ENCODE results near the gene SEC22C. TPM values are rescaled to one million over a fixed set of nuclear protein-coding genes. Genes with fewer than 3 reads are reported as not detected.
A peak's percentile ranks its signal among the peaks of the same experiment; 100 is the strongest.

Gene SEC22C, protein sequence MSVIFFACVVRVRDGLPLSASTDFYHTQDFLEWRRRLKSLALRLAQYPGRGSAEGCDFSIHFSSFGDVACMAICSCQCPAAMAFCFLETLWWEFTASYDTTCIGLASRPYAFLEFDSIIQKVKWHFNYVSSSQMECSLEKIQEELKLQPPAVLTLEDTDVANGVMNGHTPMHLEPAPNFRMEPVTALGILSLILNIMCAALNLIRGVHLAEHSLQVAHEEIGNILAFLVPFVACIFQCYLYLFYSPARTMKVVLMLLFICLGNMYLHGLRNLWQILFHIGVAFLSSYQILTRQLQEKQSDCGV
- total RNA-seq = 36.1 and 40.1 TPM in 2 replicates

- peak within 1 kb of the TSS; percentile 93 for H3K4me3 Mint-ChIP-seq (ENCODE audit: low read depth)
- no peaks in the 10 kb centered on the region for H3K9me3 Mint-ChIP-seq
- no peaks in the 10 kb centered on the region for H3K27me3 Mint-ChIP-seq (ENCODE audit: low read depth)
- peaks cover 35% of the 10 kb centered on the region for H3K36me3 Mint-ChIP-seq (ENCODE audit: low read depth)
- peak; percentile 93 for DNase-seq (ENCODE audit: low spot score)
- intact Hi-C loops (cut with micrococcal nuclease) = loop anchor here (1.0 to 2.0 kb wide), 5 partner anchors 8 to 191 kb away; partner anchors contain the start of genes CCDC13, NKTR and SS18L2
- peaks cover 47% of the 10 kb centered on the region for H3K4me1 Mint-ChIP-seq (ENCODE audit: low read depth)
- H3K27ac Mint-ChIP-seq = peak within 1 kb of the TSS; percentile 90
Observed at GRCh38 chr3:42581709-42582473, at the start of gene SEC22C. TSS of gene SEC22C (minus strand) at chr3:42581967. CDS start at chr3:42569046, 12,921 bp downstream.

DNA sequence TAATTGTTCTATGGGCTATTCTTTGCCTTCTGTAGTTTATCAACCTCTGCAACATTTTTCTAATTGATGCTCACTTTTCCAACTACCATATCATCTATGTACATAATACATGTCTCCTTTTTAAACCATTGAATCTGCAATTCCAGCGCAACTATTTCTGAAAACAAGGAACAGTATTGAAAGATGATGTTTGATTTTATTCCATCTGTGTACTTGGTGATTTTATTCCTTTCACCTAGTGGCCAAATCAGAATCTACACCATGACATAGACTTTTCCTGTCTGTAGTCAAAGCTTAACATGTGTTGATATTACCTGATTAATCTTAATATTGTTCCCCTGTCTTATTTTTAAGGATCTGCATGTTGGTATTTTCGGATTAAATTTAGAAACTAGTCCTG is 31.7 kb upstream of the SEC22C start:
- no peak for DNase-seq (ENCODE audit: low spot score)
- no peaks in the 10 kb centered on the region for H3K9me3 Mint-ChIP-seq
- intact Hi-C loops (cut with micrococcal nuclease) = no loop called here
- no peaks in the 10 kb centered on the region for H3K27me3 Mint-ChIP-seq (ENCODE audit: low read depth)
- peaks cover 44% of the 10 kb centered on the region for H3K4me1 Mint-ChIP-seq (ENCODE audit: low read depth)
- no peak overlapping the region for H3K4me3 Mint-ChIP-seq (ENCODE audit: low read depth)
- H3K36me3 Mint-ChIP-seq (ENCODE audit: low read depth) = peaks cover 40% of the 10 kb centered on the region
- H3K27ac Mint-ChIP-seq = peak overlapping the region; percentile 0

DNA sequence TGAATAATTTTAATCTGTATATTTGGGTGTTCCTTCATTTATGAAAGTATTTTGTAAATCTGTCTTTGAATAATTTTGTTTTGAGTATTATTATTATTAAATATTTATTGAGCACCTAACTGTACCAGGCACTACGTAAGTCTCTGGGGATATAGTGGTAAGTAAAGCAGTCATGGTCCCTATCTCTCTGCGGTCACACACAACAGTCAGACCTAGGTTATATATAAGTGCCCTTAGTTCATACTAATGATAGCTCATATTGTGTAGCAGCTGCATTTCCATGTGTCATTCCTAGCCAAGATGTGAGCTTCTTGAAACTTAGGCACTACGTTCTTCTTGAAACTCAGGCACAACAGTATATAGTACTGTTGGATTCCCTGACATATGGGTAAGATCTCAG is 31.2 kb upstream of the SEC22C start:
- Mint-ChIP-seq H3K4me1 (ENCODE audit: low read depth) (peaks cover 44% of the 10 kb centered on the region), H3K36me3 (ENCODE audit: low read depth) (peaks cover 42% of the 10 kb centered on the region), H3K4me3 (ENCODE audit: low read depth) (no peak overlapping the region), H3K27ac (no peak overlapping the region), H3K27me3 (ENCODE audit: low read depth) (no peaks in the 10 kb centered on the region), H3K9me3 (no peaks in the 10 kb centered on the region)
- DNase-seq (ENCODE audit: low spot score) = no peak
- intact Hi-C loops (cut with micrococcal nuclease) = no loop called here

- intact Hi-C loops (cut with micrococcal nuclease) = no loop called here
- DNase-seq (ENCODE audit: low spot score) = no peak
- Mint-ChIP-seq H3K9me3 (no peaks in the 10 kb centered on the region), H3K4me1 (ENCODE audit: low read depth) (peaks cover 46% of the 10 kb centered on the region), H3K27ac (no peak overlapping the region), H3K27me3 (ENCODE audit: low read depth) (no peaks in the 10 kb centered on the region), H3K4me3 (ENCODE audit: low read depth) (no peak overlapping the region), H3K36me3 (ENCODE audit: low read depth) (peaks cover 45% of the 10 kb centered on the region)
Observed at GRCh38 chr3:42612217-42612616, 30.4 kb upstream of the SEC22C start.

GRCh38 chr3:42610976-42611375 is 29.2 kb upstream of the SEC22C start:
- Mint-ChIP-seq H3K27ac (no peak overlapping the region), H3K4me3 (ENCODE audit: low read depth) (no peak overlapping the region), H3K9me3 (no peaks in the 10 kb centered on the region), H3K36me3 (ENCODE audit: low read depth) (peaks cover 45% of the 10 kb centered on the region), H3K27me3 (ENCODE audit: low read depth) (no peaks in the 10 kb centered on the region), H3K4me1 (ENCODE audit: low read depth) (peaks cover 45% of the 10 kb centered on the region)
- intact Hi-C loops (cut with micrococcal nuclease) = no loop called here
- no peak for DNase-seq (ENCODE audit: low spot score)

- Mint-ChIP-seq H3K9me3 (peaks cover 6% of the 10 kb centered on the region), H3K27ac (no peak overlapping the region), H3K4me3 (ENCODE audit: low read depth) (no peak overlapping the region), H3K4me1 (ENCODE audit: low read depth) (peaks cover 52% of the 10 kb centered on the region), H3K27me3 (ENCODE audit: low read depth) (no peaks in the 10 kb centered on the region), H3K36me3 (ENCODE audit: low read depth) (peaks cover 64% of the 10 kb centered on the region)
- intact Hi-C loops (cut with micrococcal nuclease) = no loop called here
- no peak for DNase-seq (ENCODE audit: low spot score)
Observed at GRCh38 chr3:42608581-42608980, 26.8 kb upstream of the SEC22C start.

- peaks cover 68% of the 10 kb centered on the region for H3K36me3 Mint-ChIP-seq (ENCODE audit: low read depth)
- peaks cover 43% of the 10 kb centered on the region for H3K4me1 Mint-ChIP-seq (ENCODE audit: low read depth)
Observed at GRCh38 chr3:42605546-42606173, 23.9 kb upstream of the SEC22C start.

GRCh38 chr3:42602961-42603360 is 21.2 kb upstream of the SEC22C start:
- Mint-ChIP-seq H3K9me3 (peaks cover 6% of the 10 kb centered on the region), H3K27me3 (ENCODE audit: low read depth) (no peaks in the 10 kb centered on the region), H3K27ac (no peak overlapping the region), H3K36me3 (ENCODE audit: low read depth) (peaks cover 56% of the 10 kb centered on the region), H3K4me3 (ENCODE audit: low read depth) (no peak overlapping the region), H3K4me1 (ENCODE audit: low read depth) (peaks cover 37% of the 10 kb centered on the region)
- DNase-seq (ENCODE audit: low spot score) = no peak
- intact Hi-C loops (cut with micrococcal nuclease) = no loop called here

More at GRCh38 chr3:42605546-42606173, 23.9 kb upstream of the SEC22C start:
- Mint-ChIP-seq H3K27me3 (ENCODE audit: low read depth) (no peaks in the 10 kb centered on the region), H3K9me3 (peaks cover 6% of the 10 kb centered on the region), H3K27ac (no peak overlapping the region), H3K4me3 (ENCODE audit: low read depth) (no peak overlapping the region)
- intact Hi-C loops (cut with micrococcal nuclease) = no loop called here
- DNase-seq (ENCODE audit: low spot score) = no peak

GRCh38 chr3:42601896-42602581 is 20.3 kb upstream of the SEC22C start:
- peaks cover 35% of the 10 kb centered on the region for H3K4me1 Mint-ChIP-seq (ENCODE audit: low read depth)
- H3K9me3 Mint-ChIP-seq = peaks cover 6% of the 10 kb centered on the region
- peak overlapping the region; percentile 91 for H3K4me3 Mint-ChIP-seq (ENCODE audit: low read depth)
- no peaks in the 10 kb centered on the region for H3K27me3 Mint-ChIP-seq (ENCODE audit: low read depth)
- peaks cover 55% of the 10 kb centered on the region for H3K36me3 Mint-ChIP-seq (ENCODE audit: low read depth)
- intact Hi-C loops (cut with micrococcal nuclease) = no loop called here
- H3K27ac Mint-ChIP-seq = peak overlapping the region; percentile 96
- DNase-seq (ENCODE audit: low spot score) = no peak

DNA sequence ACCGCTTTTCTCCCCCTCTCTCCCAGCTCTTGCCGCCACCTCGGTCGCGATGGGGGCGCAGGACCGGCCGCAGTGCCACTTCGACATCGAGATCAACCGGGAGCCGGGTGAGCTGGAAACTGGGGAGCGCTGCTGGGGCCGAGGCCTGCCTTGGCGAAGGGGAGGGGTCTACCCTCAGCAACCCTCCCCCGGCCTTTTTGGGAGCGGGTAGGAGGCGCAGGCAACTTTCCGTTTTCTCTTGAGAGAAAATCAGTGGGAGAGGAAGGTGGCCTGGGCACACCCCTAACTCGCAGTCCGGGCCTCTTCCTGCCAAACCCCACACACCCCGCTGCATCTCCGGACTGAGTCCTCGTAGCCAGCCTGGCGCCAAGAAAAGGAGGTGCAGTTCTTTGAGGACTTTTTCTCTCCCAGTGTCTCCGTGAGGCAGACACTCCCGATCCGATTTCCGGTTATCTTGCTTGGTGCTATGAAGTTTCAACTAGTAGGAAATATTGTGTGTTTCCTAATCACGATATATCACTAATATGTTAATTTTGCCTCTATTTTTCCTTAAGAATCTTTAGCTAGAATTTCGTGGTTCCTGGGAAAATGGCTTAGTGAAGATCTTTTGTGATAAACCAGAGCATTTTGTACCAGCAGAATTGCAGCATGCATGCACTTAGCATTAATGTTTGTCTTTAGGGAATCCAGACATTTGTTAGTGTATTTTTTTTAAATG is 19.4 kb upstream of the SEC22C start:
- intact Hi-C loops (cut with micrococcal nuclease) = loop anchor here (1.0 kb wide), 3 partner anchors 11 to 37 kb away; partner anchors contain the start of gene SS18L2
- peak; percentile 53 for DNase-seq (ENCODE audit: low spot score)
- peaks cover 6% of the 10 kb centered on the region for H3K9me3 Mint-ChIP-seq
- H3K4me3 Mint-ChIP-seq (ENCODE audit: low read depth) = peak overlapping the region; percentile 91
- no peaks in the 10 kb centered on the region for H3K27me3 Mint-ChIP-seq (ENCODE audit: low read depth)
- peak overlapping the region; percentile 96 for H3K27ac Mint-ChIP-seq
- H3K36me3 Mint-ChIP-seq (ENCODE audit: low read depth) = peaks cover 59% of the 10 kb centered on the region
- H3K4me1 Mint-ChIP-seq (ENCODE audit: low read depth) = peaks cover 31% of the 10 kb centered on the region

- Mint-ChIP-seq H3K9me3 (peaks cover 6% of the 10 kb centered on the region), H3K27me3 (ENCODE audit: low read depth) (no peaks in the 10 kb centered on the region), H3K4me3 (ENCODE audit: low read depth) (peak within 1 kb of the TSS; percentile 91), H3K4me1 (ENCODE audit: low read depth) (peaks cover 26% of the 10 kb centered on the region), H3K36me3 (ENCODE audit: low read depth) (peaks cover 60% of the 10 kb centered on the region), H3K27ac (peak within 1 kb of the TSS; percentile 96)
- DNase-seq (ENCODE audit: low spot score) = peak; percentile 99
- intact Hi-C loops (cut with micrococcal nuclease) = loop anchor here (1.0 kb wide), 3 partner anchors 10 to 38 kb away; partner anchors contain the start of gene SS18L2
Observed at GRCh38 chr3:42600111-42600957, 18.6 kb upstream of the SEC22C start, which contains the start of gene NKTR. TSS of gene NKTR (plus strand) at chr3:42600686. CDS start at chr3:42601007, 321 bp downstream.

All from activated T-helper 2 cell treated with anti-CD3 and anti-CD28 coated beads, Interferon-gamma antibody, Interleukin-2, Interleukin-4, amounts not matched to agents 10 μg/mL and 5 μg/mL and 100 μg/mL, durations not matched to agents 14 hours and 24 hours and 36 hours (primary cell).